Activated CD8-positive, alpha-beta memory T cell treated with anti-CD3 and anti-CD28 coated beads for 1 hour (primary cell): ENCODE results near the gene PFDN1.

Experiments used
- DNase-seq, 2 donors: peaks; one replicate each; pipeline ENCODE4 v3.0.0-alpha.2; 2020; ENCODE audit warnings: low read depth in 1 of 2; ENCODE audit errors: extremely low read depth in 1 of 2

Gene PFDN1

GRCh38 chr5:140299056-140299455, 3.8 kb downstream of the PFDN1 start:
- DNase-seq = no peak

DNA sequence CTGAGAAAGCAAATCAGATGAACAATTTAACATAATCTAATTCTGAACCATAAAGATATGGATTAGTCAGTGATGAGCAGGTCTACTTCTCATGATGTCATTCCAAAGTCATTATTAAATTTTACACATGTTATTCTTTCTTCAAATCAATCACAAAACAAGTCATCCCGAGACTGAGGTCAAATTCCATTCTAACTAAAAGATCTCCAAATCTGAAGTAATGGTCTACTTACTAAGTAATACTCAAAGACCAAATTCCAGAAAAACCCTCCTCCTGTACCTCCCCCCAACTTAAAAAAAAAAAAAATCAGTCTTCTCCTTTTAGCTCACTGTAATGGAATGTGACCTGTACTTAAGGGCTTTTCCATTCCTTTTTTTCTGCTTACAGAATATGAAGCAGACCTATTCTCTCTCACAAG, 4.7 kb downstream of the PFDN1 start:
- no peak for DNase-seq

- no peak for DNase-seq
Observed at GRCh38 chr5:140297283-140297682, 5.6 kb downstream of the PFDN1 start.

GRCh38 chr5:140296289-140296688, 6.6 kb downstream of the PFDN1 start:
- no peak for DNase-seq

- no peak for DNase-seq
Observed at GRCh38 chr5:140295414-140295813, 7.5 kb downstream of the PFDN1 start.

GRCh38 chr5:140294753-140295152, 8.1 kb downstream of the PFDN1 start:
- DNase-seq = no peak

DNA sequence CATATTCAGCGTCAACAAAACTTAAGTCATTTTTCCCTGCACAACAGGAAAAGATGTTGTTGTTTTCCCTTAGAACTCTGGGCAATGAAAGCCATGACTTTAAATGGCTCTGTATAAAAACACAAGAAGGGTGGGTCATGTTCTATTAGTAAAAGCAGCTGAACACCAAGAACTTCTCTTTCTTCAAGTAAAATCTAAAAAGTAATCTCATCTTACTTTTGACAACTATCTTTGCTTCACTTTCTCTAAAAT, 9.1 kb downstream of the PFDN1 start:
- no peak for DNase-seq

GRCh38 chr5:140293091-140293848, 9.6 kb downstream of the PFDN1 start:
- DNase-seq = no peak

DNA sequence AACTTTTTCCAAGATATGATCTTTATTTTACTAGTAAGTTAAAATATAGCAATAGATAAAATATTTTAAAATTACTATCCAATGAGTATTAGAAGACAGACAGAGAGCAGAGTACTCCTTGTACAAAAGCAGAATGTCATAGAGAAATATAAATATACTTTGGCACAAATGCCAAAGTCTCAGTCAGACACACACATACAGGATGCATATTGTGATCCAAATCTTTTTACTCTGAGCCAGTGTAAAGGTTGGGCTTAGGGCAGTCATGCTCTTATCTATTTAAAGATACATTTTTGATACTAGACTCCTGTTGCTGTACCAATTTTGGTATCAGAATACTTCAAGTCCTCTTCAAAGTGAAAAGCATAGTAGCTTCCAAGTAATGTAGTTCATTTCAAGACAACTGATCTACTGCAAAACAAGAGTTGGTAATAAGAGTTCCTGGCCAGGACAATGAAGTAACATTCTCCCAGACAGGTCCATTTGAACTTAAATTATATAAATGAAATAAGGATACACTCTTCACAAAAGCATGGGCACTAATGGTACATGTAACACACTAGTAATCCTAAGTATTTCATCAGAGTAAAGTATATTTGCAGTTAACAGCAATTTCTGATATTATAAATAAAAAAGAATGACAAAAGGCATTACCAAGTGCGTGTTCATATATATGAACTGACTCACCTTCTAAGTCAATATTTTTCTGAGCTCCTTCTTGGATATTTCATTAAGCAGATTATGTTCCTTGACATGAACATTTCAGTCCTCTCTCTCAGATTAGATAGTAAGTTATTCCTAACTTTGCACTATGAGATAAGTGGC, 10.5 kb downstream of the PFDN1 start:
- DNase-seq = no peak

GRCh38 chr5:140287801-140288521, 14.9 kb downstream of the PFDN1 start:
- no peak for DNase-seq

DNA sequence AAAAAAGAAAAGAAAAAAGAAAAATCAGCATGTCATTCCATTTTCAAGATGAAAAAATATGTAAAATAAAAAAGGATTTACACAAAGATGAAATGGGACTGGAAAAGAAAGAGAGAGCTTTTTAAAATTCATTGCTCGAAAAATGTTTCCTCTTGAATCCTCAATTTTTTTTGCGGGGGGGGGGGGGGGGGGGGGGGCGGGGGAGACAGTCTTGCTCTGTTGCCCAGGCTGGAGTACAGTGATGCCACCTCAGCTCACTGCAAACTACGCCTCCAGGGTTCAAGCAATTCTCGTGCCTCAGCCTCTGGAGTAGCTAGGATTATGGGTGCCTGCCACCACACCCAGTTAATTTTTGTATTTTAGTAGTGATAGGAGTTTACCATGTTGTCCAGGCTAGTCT, 16.5 kb downstream of the PFDN1 start:
- no peak for DNase-seq

- DNase-seq = no peak
Observed at GRCh38 chr5:140284013-140284412, 18.9 kb downstream of the PFDN1 start.

GRCh38 chr5:140282266-140282665, 20.6 kb downstream of the PFDN1 start:
- DNase-seq = no peak

GRCh38 chr5:140275837-140276236, 27.1 kb downstream of the PFDN1 start:
- DNase-seq = no peak

GRCh38 chr5:140273401-140273877, 29.5 kb downstream of the PFDN1 start:
- no peak for DNase-seq

DNA sequence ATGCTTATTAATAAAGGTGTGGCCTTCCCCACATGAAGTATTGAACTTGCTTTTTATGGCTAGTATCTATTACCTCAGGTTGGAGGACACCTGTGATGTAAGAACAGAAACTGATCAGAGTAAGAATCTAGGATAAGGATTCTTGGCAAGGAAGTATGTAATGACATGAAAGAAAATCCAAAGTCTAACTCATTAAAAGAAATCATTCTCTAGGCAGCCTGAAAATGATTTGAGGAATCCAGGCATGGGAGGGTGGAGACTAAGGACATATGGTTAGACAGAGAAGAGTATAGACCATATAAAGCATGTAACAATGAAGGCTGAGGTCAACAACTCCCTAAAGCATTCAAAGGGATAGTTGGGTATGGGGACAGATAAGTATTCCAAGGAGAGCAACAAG, 32.9 kb downstream of the PFDN1 start:
- DNase-seq = no peak

DNA sequence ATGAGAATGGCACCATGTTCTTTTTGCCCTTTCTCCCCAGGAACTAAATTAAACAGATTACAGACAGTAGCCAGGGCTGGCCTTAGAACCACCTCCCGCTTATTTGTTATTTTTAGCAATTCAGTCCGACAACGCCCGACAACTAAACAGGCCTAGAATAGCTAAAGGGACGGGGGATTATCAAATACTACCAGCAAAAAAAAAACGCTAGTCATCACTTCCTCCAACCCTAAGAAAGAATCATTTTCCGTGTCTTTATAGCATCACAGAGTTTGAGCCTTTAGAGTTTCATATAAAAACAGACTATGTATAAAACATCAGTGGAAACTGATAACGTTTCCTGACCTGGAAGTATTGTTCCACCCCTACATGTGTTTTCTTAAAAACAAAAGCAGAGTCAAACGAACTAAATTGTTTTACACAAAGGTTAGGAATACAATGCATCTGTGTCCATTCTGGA, 35.3 kb downstream of the PFDN1 start:
- no peak for DNase-seq

DNA sequence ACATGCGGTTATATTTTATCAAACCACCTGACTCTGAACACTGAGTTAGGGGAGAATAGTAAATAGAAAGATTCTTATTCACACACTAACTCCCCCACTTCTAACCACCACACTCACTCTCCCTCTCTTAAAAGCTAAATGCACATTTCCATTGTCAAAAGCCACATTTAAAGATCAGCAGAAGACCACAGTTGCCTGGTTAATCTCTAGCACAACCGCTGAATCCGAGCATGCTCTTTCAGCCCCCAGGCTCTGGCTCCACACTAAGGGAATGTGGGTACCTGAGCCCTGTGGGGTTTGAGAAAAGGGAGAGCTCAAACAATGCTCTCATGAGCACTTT, 35.7 kb downstream of the PFDN1 start:
- DNase-seq = no peak

DNA sequence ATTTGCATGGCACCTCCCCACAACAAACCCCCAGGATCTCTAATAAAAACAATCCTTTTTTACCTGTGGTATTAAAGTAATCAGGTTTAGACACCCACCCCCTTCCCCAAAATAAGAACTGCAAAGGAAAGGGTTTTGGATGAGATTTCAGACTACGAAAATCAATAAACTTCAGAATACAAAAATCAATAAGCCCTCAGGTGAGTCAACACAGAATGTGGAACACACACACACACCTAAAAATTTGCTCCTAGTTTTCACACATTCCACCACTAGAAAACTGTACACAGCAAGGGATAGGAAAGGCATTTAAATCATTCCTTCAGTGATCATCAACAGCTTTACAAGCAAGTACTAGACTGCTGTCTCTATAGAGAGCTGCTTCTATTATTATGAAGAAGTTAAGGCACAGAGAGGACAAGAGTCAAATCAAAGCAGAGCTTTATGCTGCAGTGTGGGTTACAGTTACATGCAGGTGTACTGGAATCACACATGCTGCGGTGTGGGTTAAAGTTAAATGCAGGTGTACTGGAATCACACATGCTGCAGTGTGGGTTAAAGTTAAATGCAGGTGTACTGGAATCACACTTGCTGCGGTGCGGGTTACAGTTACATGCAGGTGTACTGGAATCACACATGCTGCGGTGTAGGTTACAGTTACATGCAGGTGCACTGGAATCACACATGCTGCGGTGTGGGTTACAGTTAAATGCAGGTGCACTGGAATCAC, 36.3 kb downstream of the PFDN1 start:
- no peak for DNase-seq

DNA sequence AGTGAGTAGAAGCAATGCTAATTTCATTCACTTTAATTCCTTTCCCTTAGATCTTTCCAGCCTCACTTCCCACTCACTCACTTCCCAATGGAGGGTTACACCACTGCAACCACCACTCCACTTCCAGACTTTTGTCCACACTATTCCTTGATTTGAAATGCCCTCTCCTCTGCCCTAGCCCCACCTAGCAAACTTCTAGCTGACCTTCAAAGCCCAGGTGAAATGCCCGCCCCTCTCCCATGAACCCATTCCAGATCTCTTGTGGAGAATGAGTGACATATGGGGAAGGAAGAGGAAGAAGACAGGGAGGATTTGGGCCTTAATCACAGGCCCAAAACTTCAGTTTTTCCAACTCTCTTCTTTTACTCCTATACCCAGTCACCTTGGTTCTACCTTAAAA, 37.1 kb downstream of the PFDN1 start:
- DNase-seq = no peak

DNA sequence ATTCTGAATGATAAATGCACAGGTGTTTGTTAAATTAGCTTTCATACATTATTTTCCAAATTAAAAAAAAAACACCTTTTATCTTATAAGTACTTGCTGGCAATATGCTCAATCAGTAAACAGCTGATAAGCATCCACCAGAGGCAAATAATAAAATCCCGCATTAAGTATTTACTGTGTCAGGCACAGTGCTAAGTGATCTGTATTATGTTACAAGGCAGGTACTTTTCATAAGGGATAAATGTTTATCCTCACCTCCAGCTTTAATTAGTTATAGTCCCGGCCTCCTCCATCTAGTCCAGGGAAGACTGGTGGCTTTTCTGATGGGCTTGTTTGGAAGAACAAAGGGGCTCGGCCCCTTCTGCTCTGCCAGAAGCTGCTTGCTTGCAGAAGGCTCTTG, 40.1 kb downstream of the PFDN1 start:
- DNase-seq = no peak
